ENCODE measurements around the gene KRT2. TPM values are rescaled to one million over a fixed set of nuclear protein-coding genes. Genes with fewer than 3 reads are reported as not detected.
A peak's percentile ranks its signal among the peaks of the same experiment; 100 is the strongest.

KRT2 gene
- total RNA-seq: not detected in 2 replicates
- long read RNA-seq: 0 reads

GRCh38 chr12:52651726-52652261, at the start of gene KRT2:
Gene KRT2 (minus strand): TSS chr12:52652211. CDS start chr12:52652142, 69 bp downstream.
- no peak for DNase-seq (ENCODE audit: low read depth, low spot score)
- H3K27me3 Mint-ChIP-seq (ENCODE audit: low read depth): peaks cover 34% of the 10 kb centered on the region
- H3K4me1 Mint-ChIP-seq: peaks cover 9% of the 10 kb centered on the region
- no peak for TF ChIP-seq CTCF (conservative IDR thresholded peaks at IDR 0.05)
- no peak within 1 kb of the TSS for H3K27ac Mint-ChIP-seq (ENCODE audit: unreplicated experiment)
- no peaks in the 10 kb centered on the region for H3K36me3 Mint-ChIP-seq (ENCODE audit: low read depth)
- H3K9me3 Mint-ChIP-seq: no peaks in the 10 kb centered on the region
- no peak within 1 kb of the TSS for H3K4me3 Mint-ChIP-seq

GRCh38 chr12:52701281-52701680, 49.3 kb upstream of the KRT2 start:
- Mint-ChIP-seq H3K27ac (ENCODE audit: unreplicated experiment) (no peak overlapping the region), H3K27me3 (ENCODE audit: low read depth) (peaks cover 32% of the 10 kb centered on the region)

GRCh38 chr12:52699960-52700359, 47.9 kb upstream of the KRT2 start:
- H3K27me3 Mint-ChIP-seq (ENCODE audit: low read depth): peaks cover 39% of the 10 kb centered on the region
- H3K4me1 Mint-ChIP-seq: no peaks in the 10 kb centered on the region
- no peaks in the 10 kb centered on the region for H3K36me3 Mint-ChIP-seq (ENCODE audit: low read depth)
- H3K4me3 Mint-ChIP-seq: no peak overlapping the region
- peak overlapping the region; percentile 52 for H3K27ac Mint-ChIP-seq (ENCODE audit: unreplicated experiment)
- no peak for DNase-seq (ENCODE audit: low read depth, low spot score)
- no peak for TF ChIP-seq CTCF (conservative IDR thresholded peaks at IDR 0.05)
- H3K9me3 Mint-ChIP-seq: no peaks in the 10 kb centered on the region

More at GRCh38 chr12:52701281-52701680, 49.3 kb upstream of the KRT2 start:
- H3K9me3 Mint-ChIP-seq: no peaks in the 10 kb centered on the region
- no peaks in the 10 kb centered on the region for H3K4me1 Mint-ChIP-seq
- no peak overlapping the region for H3K4me3 Mint-ChIP-seq
- no peak for TF ChIP-seq CTCF (conservative IDR thresholded peaks at IDR 0.05)
- DNase-seq (ENCODE audit: low read depth, low spot score): no peak
- H3K36me3 Mint-ChIP-seq (ENCODE audit: low read depth): no peaks in the 10 kb centered on the region

GRCh38 chr12:52699373-52699772, 47.4 kb upstream of the KRT2 start:
- H3K36me3 Mint-ChIP-seq (ENCODE audit: low read depth): no peaks in the 10 kb centered on the region

GRCh38 chr12:52698651-52699340, 46.8 kb upstream of the KRT2 start:
- Mint-ChIP-seq H3K36me3 (ENCODE audit: low read depth) (no peaks in the 10 kb centered on the region), H3K9me3 (no peaks in the 10 kb centered on the region), H3K4me3 (no peak overlapping the region), H3K27me3 (ENCODE audit: low read depth) (peaks cover 38% of the 10 kb centered on the region), H3K27ac (ENCODE audit: unreplicated experiment) (no peak overlapping the region), H3K4me1 (no peaks in the 10 kb centered on the region)
- no peak for TF ChIP-seq CTCF (conservative IDR thresholded peaks at IDR 0.05)
- no peak for DNase-seq (ENCODE audit: low read depth, low spot score)

More at GRCh38 chr12:52699373-52699772, 47.4 kb upstream of the KRT2 start:
- Mint-ChIP-seq H3K4me1 (no peaks in the 10 kb centered on the region), H3K4me3 (no peak overlapping the region), H3K27me3 (ENCODE audit: low read depth) (peaks cover 40% of the 10 kb centered on the region), H3K27ac (ENCODE audit: unreplicated experiment) (no peak overlapping the region), H3K9me3 (no peaks in the 10 kb centered on the region)
- no peak for TF ChIP-seq CTCF (conservative IDR thresholded peaks at IDR 0.05)
- DNase-seq (ENCODE audit: low read depth, low spot score): no peak

All from neural crest cell (in vitro differentiated cells).